Measurements from ENCODE around the gene POU6F2.

The POU6F2 gene

DNA sequence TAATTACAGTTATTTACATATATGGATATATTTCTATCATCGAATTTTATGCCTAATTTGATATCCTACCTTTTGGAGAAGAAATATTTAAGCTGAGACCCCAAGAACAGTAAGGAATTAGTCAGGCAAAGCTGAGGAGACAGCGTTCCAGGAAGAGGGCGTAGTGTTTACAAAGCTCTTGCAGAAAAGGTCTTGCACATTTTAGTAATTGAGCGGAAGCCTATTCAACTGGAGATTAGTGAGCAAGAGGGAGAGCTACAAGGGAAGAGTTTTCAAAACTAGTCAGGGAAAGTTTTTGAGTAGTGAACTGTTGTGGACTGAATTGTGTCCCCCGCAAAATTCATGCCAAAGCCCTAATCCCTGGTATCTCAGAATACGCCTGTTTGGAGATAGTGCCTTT is 26.5 kb upstream of the POU6F2 start:
- TF ChIP-seq, protein P1, sequence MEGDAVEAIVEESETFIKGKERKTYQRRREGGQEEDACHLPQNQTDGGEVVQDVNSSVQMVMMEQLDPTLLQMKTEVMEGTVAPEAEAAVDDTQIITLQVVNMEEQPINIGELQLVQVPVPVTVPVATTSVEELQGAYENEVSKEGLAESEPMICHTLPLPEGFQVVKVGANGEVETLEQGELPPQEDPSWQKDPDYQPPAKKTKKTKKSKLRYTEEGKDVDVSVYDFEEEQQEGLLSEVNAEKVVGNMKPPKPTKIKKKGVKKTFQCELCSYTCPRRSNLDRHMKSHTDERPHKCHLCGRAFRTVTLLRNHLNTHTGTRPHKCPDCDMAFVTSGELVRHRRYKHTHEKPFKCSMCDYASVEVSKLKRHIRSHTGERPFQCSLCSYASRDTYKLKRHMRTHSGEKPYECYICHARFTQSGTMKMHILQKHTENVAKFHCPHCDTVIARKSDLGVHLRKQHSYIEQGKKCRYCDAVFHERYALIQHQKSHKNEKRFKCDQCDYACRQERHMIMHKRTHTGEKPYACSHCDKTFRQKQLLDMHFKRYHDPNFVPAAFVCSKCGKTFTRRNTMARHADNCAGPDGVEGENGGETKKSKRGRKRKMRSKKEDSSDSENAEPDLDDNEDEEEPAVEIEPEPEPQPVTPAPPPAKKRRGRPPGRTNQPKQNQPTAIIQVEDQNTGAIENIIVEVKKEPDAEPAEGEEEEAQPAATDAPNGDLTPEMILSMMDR (conservative IDR thresholded peaks at IDR 0.05; ENCODE audit: low read depth, low read length) = no peak
- no peak overlapping the region for H3K4me3 ChIP-seq (ENCODE audit: low read depth, low read length)
- DNase-seq (ENCODE audit: low read depth) = no peak

GRCh38 chr7:38953227-38953626 is 24.5 kb upstream of the POU6F2 start:
- no peak overlapping the region for H3K4me3 ChIP-seq (ENCODE audit: low read depth, low read length)
- TF ChIP-seq, protein P1 (conservative IDR thresholded peaks at IDR 0.05; ENCODE audit: low read depth, low read length) = no peak
- DNase-seq (ENCODE audit: low read depth) = no peak

GRCh38 chr7:38953971-38954370 is 23.7 kb upstream of the POU6F2 start:
- DNase-seq (ENCODE audit: low read depth) = no peak
- no peak overlapping the region for H3K4me3 ChIP-seq (ENCODE audit: low read depth, low read length)
- TF ChIP-seq, protein P1 (conservative IDR thresholded peaks at IDR 0.05; ENCODE audit: low read depth, low read length) = no peak

DNA sequence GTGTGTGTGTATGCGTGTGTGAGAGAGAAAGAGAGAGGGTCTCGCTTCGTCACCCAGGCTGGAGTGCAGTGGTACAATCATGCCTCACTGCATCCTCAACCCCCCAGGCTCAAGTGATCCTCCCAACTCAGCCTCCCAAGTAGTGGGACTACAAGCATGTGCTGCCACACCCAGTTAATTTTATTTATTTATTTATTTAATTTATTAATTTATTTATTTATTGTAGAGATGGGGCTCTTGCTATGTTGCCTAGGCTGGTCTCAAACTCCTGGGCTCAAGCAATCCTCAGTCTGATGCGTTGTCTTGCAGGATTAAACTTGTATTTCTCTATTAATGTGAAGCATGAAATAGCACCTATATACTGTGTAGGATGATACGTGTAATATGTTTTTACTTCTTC is 21.8 kb upstream of the POU6F2 start:
- no peak overlapping the region for H3K4me3 ChIP-seq (ENCODE audit: low read depth, low read length)
- no peak for DNase-seq (ENCODE audit: low read depth)
- TF ChIP-seq, protein P1 (conservative IDR thresholded peaks at IDR 0.05; ENCODE audit: low read depth, low read length) = no peak

DNA sequence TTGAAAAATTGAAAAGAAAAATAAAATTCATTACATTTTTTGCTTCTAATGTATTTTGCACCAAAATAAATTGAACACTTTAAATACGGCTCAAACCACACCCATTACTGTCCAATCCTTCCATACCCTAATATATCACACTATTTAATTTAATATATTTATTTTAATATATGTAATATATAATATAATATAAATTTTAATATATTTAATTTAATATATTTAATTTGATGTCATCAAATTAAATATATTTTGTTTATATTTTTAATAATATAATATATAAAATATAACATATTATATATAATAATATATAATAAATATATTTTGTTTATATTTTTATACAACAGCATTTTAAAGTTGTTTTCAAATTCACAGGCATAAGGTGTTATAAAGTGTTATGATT is 15.7 kb upstream of the POU6F2 start:
- DNase-seq (ENCODE audit: low read depth) = no peak
- no peak overlapping the region for H3K4me3 ChIP-seq (ENCODE audit: low read depth, low read length)
- TF ChIP-seq, protein P1 (conservative IDR thresholded peaks at IDR 0.05; ENCODE audit: low read depth, low read length) = no peak

GRCh38 chr7:38964921-38965320 is 12.8 kb upstream of the POU6F2 start:
- DNase-seq (ENCODE audit: low read depth) = no peak
- H3K4me3 ChIP-seq (ENCODE audit: low read depth, low read length) = no peak overlapping the region
- TF ChIP-seq, protein P1 (conservative IDR thresholded peaks at IDR 0.05; ENCODE audit: low read depth, low read length) = no peak

- H3K4me3 ChIP-seq (ENCODE audit: low read depth, low read length) = no peak overlapping the region
- TF ChIP-seq, protein P1 (conservative IDR thresholded peaks at IDR 0.05; ENCODE audit: low read depth, low read length) = no peak
- no peak for DNase-seq (ENCODE audit: low read depth)
These were observed 3.9 kb upstream of the POU6F2 start for GRCh38 chr7:38973760-38974159.

Measured in choroid plexus epithelial cell (primary cell).